ENCODE results near the gene FGF1.
"Not testable (repeated sequence)": the region's sequence is repeated elsewhere in the genome, so short reads cannot be mapped to it uniquely, and the experiment has no call there.

Gene FGF1

GRCh38 chr5:142664636-142665035 is 21.3 kb downstream of the FGF1 start:
- no peak for DNase-seq

- DNase-seq: no peak
Observed at GRCh38 chr5:142664067-142664466, 21.8 kb downstream of the FGF1 start.

- no peak for DNase-seq
Observed at GRCh38 chr5:142663246-142663645, 22.6 kb downstream of the FGF1 start.

- DNase-seq: no peak
Observed at GRCh38 chr5:142661957-142662356, 23.9 kb downstream of the FGF1 start.

GRCh38 chr5:142661143-142661542 is 24.7 kb downstream of the FGF1 start:
- DNase-seq: no peak

GRCh38 chr5:142660731-142661130 is 25.2 kb downstream of the FGF1 start:
- no peak for DNase-seq

GRCh38 chr5:142660196-142660595 is 25.7 kb downstream of the FGF1 start:
- no peak for DNase-seq

GRCh38 chr5:142659405-142659804 is 26.5 kb downstream of the FGF1 start:
- DNase-seq: peak; percentile 16

- DNase-seq: no peak
Observed at GRCh38 chr5:142658278-142658677, 27.6 kb downstream of the FGF1 start.

- no peak for DNase-seq
Observed at GRCh38 chr5:142657446-142657845, 28.4 kb downstream of the FGF1 start.

GRCh38 chr5:142655339-142656267 is 30.3 kb downstream of the FGF1 start:
- DNase-seq: peak; percentile 34

- no peak for DNase-seq
Observed at GRCh38 chr5:142654578-142655058, 31.3 kb downstream of the FGF1 start.

GRCh38 chr5:142653321-142653720 is 32.6 kb downstream of the FGF1 start:
- DNase-seq: no peak

GRCh38 chr5:142652563-142652962 is 33.3 kb downstream of the FGF1 start:
- no peak for DNase-seq

- DNase-seq: no peak
Observed at GRCh38 chr5:142650881-142651280, 35.0 kb downstream of the FGF1 start.

- no peak for DNase-seq
Observed at GRCh38 chr5:142650060-142650459, 35.8 kb downstream of the FGF1 start.

- not testable (repeated sequence) for DNase-seq
Observed at GRCh38 chr5:142648108-142648507, 37.8 kb downstream of the FGF1 start.

- DNase-seq: no peak
Observed at GRCh38 chr5:142645456-142645855, 40.4 kb downstream of the FGF1 start.

- DNase-seq: peak; percentile 99
Observed at GRCh38 chr5:142644640-142645361, 41.1 kb downstream of the FGF1 start.

GRCh38 chr5:142644127-142644526 is 41.8 kb downstream of the FGF1 start:
- DNase-seq: no peak

GRCh38 chr5:142643634-142644033 is 42.3 kb downstream of the FGF1 start:
- DNase-seq: no peak

- DNase-seq: no peak
Observed at GRCh38 chr5:142642427-142642826, 43.5 kb downstream of the FGF1 start.

- DNase-seq: peak; percentile 21
Observed at GRCh38 chr5:142641711-142642110, 44.2 kb downstream of the FGF1 start.

Data from NCI-H226 (cell line).